Fibroblast of lung (primary cell): Measurements from ENCODE around the gene CDH12. TPM values are rescaled to one million over a fixed set of nuclear protein-coding genes. Genes with fewer than 3 reads are reported as not detected.

Experiments used
- DNase-seq, 2 donors: peaks; one replicate each; pipeline versions ENCODE4 v3.0.0 to v3.0.0-alpha.2; 2010; ENCODE audit warnings: low read depth in 2 of 2
- H2AFZ ChIP-seq: 2 replicates; pipeline ENCODE4 v1.5.1; 2012; ENCODE audit warnings: low read length, control low read depth, inconsistent platforms
- H3K27ac ChIP-seq: 2 replicates; pipeline ENCODE4 v1.5.1; 2011; ENCODE audit warnings: low read length, control low read depth; ENCODE audit not compliant: insufficient read depth
- H3K27me3 ChIP-seq: 2 replicates; pipeline ENCODE4 v1.5.1; 2011; ENCODE audit warnings: mild to moderate bottlenecking, low read length; ENCODE audit not compliant: control insufficient read depth, insufficient read depth
- H3K36me3 ChIP-seq: 2 replicates; pipeline ENCODE4 v1.5.1; 2011; ENCODE audit warnings: low read length; ENCODE audit not compliant: control insufficient read depth, insufficient read depth
- H3K4me1 ChIP-seq: 2 replicates; pipeline ENCODE4 v1.5.1; 2011; ENCODE audit warnings: low read length; ENCODE audit not compliant: control insufficient read depth, insufficient read depth; ENCODE audit errors: extremely low read depth
- H3K4me2 ChIP-seq: 2 replicates; pipeline ENCODE4 v1.5.1; 2011; ENCODE audit warnings: low read length, control low read depth; ENCODE audit not compliant: insufficient read depth; ENCODE audit errors: extremely low read depth
- H3K4me3 ChIP-seq, 4 experiments: fragments of 200-600 bp in 1 of 4; sonication (generic) in 1 of 4; replicated peaks in 1 of 4; 2 replicates each; pipeline ENCODE4 v1.5.1; 2011 to 2016; ENCODE audit warnings: low read length in 4 of 4, low read depth in 3 of 4, mild to moderate bottlenecking in 3 of 4, control low read depth in 2 of 4, inconsistent platforms in 1 of 4, mixed read lengths in 1 of 4; ENCODE audit not compliant: insufficient read depth in 1 of 4; ENCODE audit errors: control extremely low read depth in 1 of 4
- H3K79me2 ChIP-seq: 2 replicates; pipeline ENCODE4 v1.5.1; 2012; ENCODE audit warnings: mild to moderate bottlenecking, low read length, inconsistent platforms; ENCODE audit not compliant: control insufficient read depth, insufficient read depth
- H3K9ac ChIP-seq: 2 replicates; pipeline ENCODE4 v1.5.1; 2011; ENCODE audit warnings: mild to moderate bottlenecking, low read length, control low read depth; ENCODE audit not compliant: insufficient read depth
- H3K9me3 ChIP-seq: 2 replicates; pipeline ENCODE4 v1.5.1; 2012; ENCODE audit warnings: low read depth, low read length; ENCODE audit not compliant: control insufficient read depth, insufficient read depth
- H4K20me1 ChIP-seq: 2 replicates; pipeline ENCODE4 v1.5.1; 2011; ENCODE audit warnings: low read length; ENCODE audit not compliant: control insufficient read depth, insufficient read depth; ENCODE audit errors: extremely low read depth
- CTCF ChIP-seq, 2 donors: IDR thresholded peaks in 1 of 2; conservative IDR thresholded peaks in 1 of 2; 1 replicate in 1 of 2; 2 replicates in 1 of 2; pipeline ENCODE4 v1.5.1; 2011 to 2012; ENCODE audit warnings: low read length in 2 of 2, control low read depth in 1 of 2, inconsistent platforms in 1 of 2, low read depth in 1 of 2, mild to moderate bottlenecking in 1 of 2
- EZH2 ChIP-seq: IDR thresholded peaks from 2 replicates; pipeline ENCODE4 v1.5.1; 2012; ENCODE audit warnings: low read length, control low read depth, mild to moderate bottlenecking; ENCODE audit errors: missing control alignments
- polyA plus RNA-seq, 2 donors: library from polyadenylated mRNA; depleted of rRNA in 1 of 2; stranded (reverse) in 1 of 2; unstranded in 1 of 2; fragments of >200 nt; gene quantifications; 2 replicates each; pipeline ENCODE4 v1.2.1, GENCODE V29; 2011 to 2012; ENCODE audit warnings: missing spikeins in 1 of 2
- total RNA-seq: library from RNA; depleted of rRNA; stranded (reverse); fragments of >200 nt; gene quantifications from 2 replicates; pipeline ENCODE4 v1.2.1, GENCODE V29; 2014

CDH12 gene
- total and polyA plus RNA-seq, 2 donors (not counting 1 experiment from before 2014, with no cell fraction given) = 0.02 TPM; not detected in 1

GRCh38 chr5:22591461-22591860 is 261.7 kb downstream of the CDH12 start:
- Histone ChIP-seq H3K4me3 (no peak overlapping the region), H3K27ac (no peak overlapping the region), H3K27me3 (no peaks in the 10 kb centered on the region), H3K36me3 (no peaks in the 10 kb centered on the region), H2AFZ (no peak overlapping the region), H3K4me1 (no peaks in the 10 kb centered on the region), H3K9me3 (no peaks in the 10 kb centered on the region), H3K4me2 (no peak overlapping the region), H3K9ac (no peak overlapping the region), H4K20me1 (no peaks in the 10 kb centered on the region), H3K79me2 (no peaks in the 10 kb centered on the region)
- TF ChIP-seq EZH2 = no peak
- no peak for TF ChIP-seq CTCF (conservative IDR thresholded peaks at IDR 0.05 in 1 of 2, IDR thresholded peaks at IDR 0.05 in 1 of 2; ENCODE audit: low read depth in 1 of 2, low read length in 2 of 2)
- no peak for DNase-seq

GRCh38 chr5:22590677-22591268 is 262.4 kb downstream of the CDH12 start:
- DNase-seq = no peak
- H3K36me3 ChIP-seq = no peaks in the 10 kb centered on the region
- H3K27me3 ChIP-seq = no peaks in the 10 kb centered on the region

GRCh38 chr5:22577711-22578110 is 275.4 kb downstream of the CDH12 start:
- Histone ChIP-seq H3K36me3 (no peaks in the 10 kb centered on the region), H3K9me3 (no peaks in the 10 kb centered on the region), H3K9ac (no peak overlapping the region), H3K27me3 (no peaks in the 10 kb centered on the region), H2AFZ (no peak overlapping the region), H3K4me3 (no peak overlapping the region), H4K20me1 (no peaks in the 10 kb centered on the region), H3K79me2 (no peaks in the 10 kb centered on the region), H3K4me1 (no peaks in the 10 kb centered on the region), H3K27ac (no peak overlapping the region), H3K4me2 (no peak overlapping the region)
- TF ChIP-seq EZH2 (no peak), CTCF (conservative IDR thresholded peaks at IDR 0.05 in 1 of 2, IDR thresholded peaks at IDR 0.05 in 1 of 2; ENCODE audit: low read depth in 1 of 2, low read length in 2 of 2) (no peak)
- no peak for DNase-seq

More at GRCh38 chr5:22590677-22591268, 262.4 kb downstream of the CDH12 start:
- TF ChIP-seq EZH2 = no peak
- TF ChIP-seq CTCF (conservative IDR thresholded peaks at IDR 0.05 in 1 of 2, IDR thresholded peaks at IDR 0.05 in 1 of 2; ENCODE audit: low read depth in 1 of 2, low read length in 2 of 2) = no peak
- no peaks in the 10 kb centered on the region for H3K9me3 ChIP-seq
- no peaks in the 10 kb centered on the region for H4K20me1 ChIP-seq
- H3K79me2 ChIP-seq = no peaks in the 10 kb centered on the region
- H3K9ac ChIP-seq = no peak overlapping the region
- H3K27ac ChIP-seq = no peak overlapping the region
- H3K4me2 ChIP-seq = no peak overlapping the region
- H3K4me3 ChIP-seq = no peak overlapping the region
- no peak overlapping the region for H2AFZ ChIP-seq
- H3K4me1 ChIP-seq = no peaks in the 10 kb centered on the region
